NCI-H1436 (cell line): Measurements from ENCODE around the gene COL5A1.

Experiments
- DNase-seq: peaks from one replicate; lab custom pipeline; 2025; lab: John Stamatoyannopoulos, UW

Gene COL5A1

GRCh38 chr9:134880484-134881312 lies 239.1 kb downstream of the COL5A1 start, which contains the start of gene FCN2:
Gene FCN2 (plus strand): TSS chr9:134880810. CDS start chr9:134880822, 12 bp downstream.
- DNase-seq: no peak

GRCh38 chr9:134881313-134881670 lies 239.7 kb downstream of the COL5A1 start:
- DNase-seq: no peak

DNA sequence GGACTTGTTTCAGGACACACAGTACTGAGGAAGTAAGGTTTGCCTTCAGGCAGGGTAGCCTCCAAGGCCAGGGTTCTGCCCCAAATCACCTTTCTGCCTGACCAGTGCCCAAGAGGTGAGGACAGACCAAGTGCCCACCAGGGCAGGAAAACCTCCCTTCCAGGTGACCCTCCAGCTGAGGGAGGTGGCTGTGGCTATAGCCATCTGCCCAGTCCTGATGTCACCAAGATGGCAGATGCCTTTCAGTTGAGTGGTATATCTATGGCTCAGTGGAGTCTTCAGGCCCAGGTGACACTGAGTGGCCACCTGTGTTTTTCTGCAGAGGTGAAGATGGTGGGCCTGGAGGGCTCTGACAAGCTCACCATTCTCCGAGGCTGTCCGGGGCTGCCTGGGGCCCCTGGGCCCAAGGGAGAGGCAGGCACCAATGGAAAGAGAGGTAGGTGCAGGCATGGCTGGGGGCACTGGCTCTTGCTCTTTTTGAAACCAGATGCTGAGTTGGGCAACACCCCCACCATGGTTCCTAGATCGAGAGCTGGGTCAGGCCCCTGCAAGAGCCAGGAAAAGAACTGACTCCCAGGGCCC lies 240.7 kb downstream of the COL5A1 start:
- no peak for DNase-seq

GRCh38 chr9:134883040-134883782 lies 241.6 kb downstream of the COL5A1 start:
- DNase-seq: no peak

GRCh38 chr9:134884492-134884891 lies 242.9 kb downstream of the COL5A1 start:
- no peak for DNase-seq

GRCh38 chr9:134885001-134885678 lies 243.5 kb downstream of the COL5A1 start:
- DNase-seq: no peak

- DNase-seq: no peak
Observed at GRCh38 chr9:134885679-134886412, 244.2 kb downstream of the COL5A1 start.

GRCh38 chr9:134886413-134886913 lies 244.9 kb downstream of the COL5A1 start:
- no peak for DNase-seq

- no peak for DNase-seq
Observed at GRCh38 chr9:134887219-134887618, 245.6 kb downstream of the COL5A1 start.

GRCh38 chr9:134887686-134888602 lies 246.3 kb downstream of the COL5A1 start:
- DNase-seq: no peak

DNA sequence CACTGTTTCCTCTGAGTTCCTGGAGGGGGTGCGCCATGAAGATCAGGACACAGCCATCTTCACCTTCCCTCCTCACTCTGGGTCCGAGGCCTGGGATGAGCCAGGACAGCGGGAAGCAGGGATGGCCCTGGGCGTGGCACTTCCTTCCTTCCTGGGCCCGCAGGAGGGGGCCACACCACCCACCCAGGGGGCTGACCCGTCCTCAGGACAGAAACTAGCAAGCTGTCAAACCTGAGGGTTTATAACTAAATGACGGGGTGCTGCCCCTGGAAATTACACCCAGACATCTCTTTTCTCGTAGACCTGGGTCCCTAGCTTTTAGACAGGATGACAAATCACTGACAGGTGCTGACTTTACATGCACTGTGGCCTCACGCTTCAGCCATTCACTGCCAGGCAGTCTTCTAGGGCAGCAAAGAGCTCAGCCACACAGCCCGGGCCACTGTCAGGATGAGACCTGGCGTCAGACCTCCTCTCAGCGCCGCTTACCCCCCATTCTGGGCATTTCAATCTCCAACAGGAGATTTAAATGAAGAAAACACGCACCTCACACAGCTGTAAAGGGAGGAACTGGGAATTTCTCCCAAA lies 247.1 kb downstream of the COL5A1 start:
- DNase-seq: no peak

GRCh38 chr9:134889386-134890154 lies 248.0 kb downstream of the COL5A1 start:
- DNase-seq: no peak

GRCh38 chr9:134890155-134890495 lies 248.5 kb downstream of the COL5A1 start:
- no peak for DNase-seq

GRCh38 chr9:134891053-134891452 lies 249.4 kb downstream of the COL5A1 start:
- no peak for DNase-seq

DNA sequence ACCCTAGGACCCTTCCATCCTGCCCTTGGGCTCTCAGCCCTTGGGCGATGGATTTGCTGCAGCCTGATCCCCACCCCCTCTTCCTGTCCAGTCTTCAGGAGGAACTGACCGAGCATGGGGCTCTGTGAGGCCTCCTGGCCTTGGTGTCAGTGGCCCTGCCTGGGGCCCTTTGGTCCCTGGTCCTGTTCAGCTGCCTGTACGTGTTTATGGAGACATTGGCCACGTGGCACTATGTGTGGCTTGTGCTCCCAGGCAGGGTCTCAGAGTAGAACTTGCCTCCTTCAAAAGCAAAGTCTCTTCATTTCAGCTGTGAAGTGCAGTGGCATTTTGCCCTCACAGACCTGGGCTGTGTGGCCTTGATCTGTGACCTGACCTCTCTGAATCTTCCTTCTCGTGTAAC lies 250.1 kb downstream of the COL5A1 start:
- DNase-seq: no peak

DNA sequence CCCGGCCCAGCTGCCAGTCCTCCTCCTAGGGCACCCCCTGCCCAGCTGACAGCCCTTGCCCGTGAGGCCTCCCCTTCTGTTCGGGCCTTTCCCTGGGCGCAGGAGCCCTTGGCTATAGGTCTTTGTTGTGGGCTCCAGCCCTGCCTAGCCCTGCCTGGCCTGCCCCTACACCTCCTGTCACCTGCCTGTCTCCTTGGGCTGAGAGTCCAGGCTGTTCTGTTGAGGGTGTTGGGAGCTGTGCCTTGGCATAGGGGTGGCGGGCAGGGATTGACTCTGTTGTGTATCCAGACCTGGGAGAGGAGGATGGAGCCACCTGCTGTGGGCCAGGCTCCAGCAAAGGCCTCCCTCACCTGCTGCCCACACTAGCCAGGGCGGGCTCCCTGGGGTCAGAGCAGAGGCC lies 250.6 kb downstream of the COL5A1 start:
- DNase-seq: no peak

DNA sequence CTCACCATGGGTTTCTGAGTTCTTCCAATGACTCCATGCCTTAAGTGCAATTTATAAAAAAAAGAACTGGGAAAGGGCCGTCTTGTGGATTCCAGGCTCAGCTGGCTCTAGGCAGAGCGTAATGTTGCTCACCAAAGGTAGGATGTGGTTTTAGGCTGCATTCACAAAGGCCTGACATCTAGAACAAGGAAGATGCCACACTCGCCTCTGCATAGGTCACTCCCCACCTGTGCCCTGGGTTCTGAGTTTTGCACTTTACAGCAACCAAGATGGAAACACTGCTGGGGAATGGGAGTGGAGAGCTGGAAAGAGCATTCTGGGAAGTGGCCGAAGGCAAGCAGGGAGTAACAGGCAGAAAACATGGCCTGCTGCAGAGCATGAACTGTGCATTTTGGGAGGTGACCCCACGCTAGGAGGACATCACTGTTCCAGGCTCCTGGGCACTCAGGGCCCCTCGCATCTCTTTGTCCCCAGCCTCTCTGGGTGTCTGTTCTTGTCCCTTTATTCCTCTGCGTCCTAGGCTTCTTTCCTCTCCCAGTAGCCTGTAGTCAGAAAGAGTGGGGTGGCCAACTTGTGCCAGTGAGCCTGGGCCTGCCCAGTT lies 251.3 kb downstream of the COL5A1 start:
- no peak for DNase-seq
